Neural progenitor cell (in vitro differentiated cells): ENCODE data around the gene GUCD1. TPM values are rescaled to one million over a fixed set of nuclear protein-coding genes. Genes with fewer than 3 reads are reported as not detected.

ENCODE experiments used
- DNase-seq: peaks from one replicate; pipeline ENCODE4 v3.0.0-alpha.2; 2016; ENCODE audit warnings: low spot score
- H2AFZ ChIP-seq: fragments of 200-600 bp; sonication (generic); replicated peaks from 2 replicates; pipeline ENCODE4 v1.6.1; 2016; ENCODE audit warnings: antibody characterized with exemption
- H3F3A ChIP-seq: fragments of 200-600 bp; sonication (generic); 2 replicates; pipeline ENCODE4 v1.6.1; 2016; ENCODE audit warnings: antibody characterized with exemption, low read depth
- H3K27ac ChIP-seq: fragments of 200-600 bp; sonication (generic); 2 replicates; pipeline ENCODE4 v1.5.1; 2016; ENCODE audit warnings: mild to moderate bottlenecking
- H3K27me3 ChIP-seq: fragments of 200-600 bp; sonication (generic); 2 replicates; pipeline ENCODE4 v1.6.1; 2016; ENCODE audit warnings: mild to moderate bottlenecking, moderate library complexity
- H3K36me3 ChIP-seq: fragments of 200-600 bp; sonication (generic); 2 replicates; pipeline ENCODE4 v1.5.1; 2016
- H3K4me1 ChIP-seq: fragments of 200-600 bp; sonication (generic); 2 replicates; pipeline ENCODE4 v1.6.1; 2016; ENCODE audit warnings: mixed run types
- H3K4me2 ChIP-seq: fragments of 200-600 bp; sonication (generic); 2 replicates; pipeline ENCODE4 v1.6.1; 2016
- H3K4me3 ChIP-seq: fragments of 200-600 bp; sonication (generic); 2 replicates; pipeline ENCODE4 v1.5.1; 2016
- H3K79me2 ChIP-seq: fragments of 200-600 bp; sonication (generic); 2 replicates; pipeline ENCODE4 v1.6.1; 2016; ENCODE audit warnings: low read depth
- H3K9ac ChIP-seq: fragments of 200-600 bp; sonication (generic); 2 replicates; pipeline ENCODE4 v1.6.1; 2016
- H3K9me3 ChIP-seq: fragments of 200-600 bp; sonication (generic); 2 replicates; pipeline ENCODE4 v1.5.1; 2016; ENCODE audit warnings: low read depth
- H4K20me1 ChIP-seq: fragments of 200-600 bp; sonication (generic); 2 replicates; pipeline ENCODE4 v1.6.1; 2016; ENCODE audit warnings: low read depth
- H3K27ac Mint-ChIP-seq: 3 replicates; pipeline ENCODE4 v1.8.0; 2021; ENCODE audit warnings: mixed read lengths
- H3K27me3 Mint-ChIP-seq: 2 replicates; pipeline ENCODE4 v1.8.0; 2022; ENCODE audit warnings: low read depth, mild to moderate bottlenecking, inconsistent platforms, moderate library complexity, mixed read lengths; ENCODE audit not compliant: insufficient read depth
- H3K36me3 Mint-ChIP-seq: 3 replicates; pipeline ENCODE4 v1.8.0; 2021; ENCODE audit warnings: mixed read lengths
- H3K4me1 Mint-ChIP-seq: 3 replicates; pipeline ENCODE4 v1.8.0; 2021; ENCODE audit warnings: mixed read lengths
- H3K4me3 Mint-ChIP-seq: 3 replicates; pipeline ENCODE4 v1.8.0; 2021; ENCODE audit warnings: mild to moderate bottlenecking, moderate library complexity, mixed read lengths
- H3K9me3 Mint-ChIP-seq: 3 replicates; pipeline ENCODE4 v1.8.0; 2020; ENCODE audit warnings: mixed read lengths
- CTCF ChIP-seq: fragments of 200-600 bp; sonication (generic); IDR thresholded peaks from 2 replicates; pipeline ENCODE4 v1.5.1; 2017; ENCODE audit warnings: antibody characterized with exemption, mild to moderate bottlenecking
- EZH2 ChIP-seq: fragments of 200-600 bp; sonication (generic); IDR thresholded peaks from 2 replicates; pipeline ENCODE4 v1.6.1; 2017; ENCODE audit warnings: antibody characterized with exemption, mild to moderate bottlenecking, moderate library complexity
- EZH2phosphoT487 ChIP-seq: fragments of 200-600 bp; sonication (generic); IDR thresholded peaks from 2 replicates; pipeline ENCODE4 v1.6.1; 2017; ENCODE audit warnings: antibody characterized with exemption
- total RNA-seq: library from RNA; depleted of rRNA; stranded (reverse); fragments of >200 nt; gene quantifications from 2 replicates; pipeline ENCODE4 v1.2.3, GENCODE V29; 2015; ENCODE audit warnings: low replicate concordance

The GUCD1 gene
- total RNA-seq, 1 donor from 2014 or later, result 31.0 TPM

- Histone ChIP-seq H3K4me3 (no peak overlapping the region), H3K9ac (no peak overlapping the region), H3K27me3 (no peaks in the 10 kb centered on the region), H3K9me3 (no peaks in the 10 kb centered on the region), H2AFZ (no peak overlapping the region), H4K20me1 (no peaks in the 10 kb centered on the region), H3K79me2 (no peaks in the 10 kb centered on the region), H3K27ac (no peak overlapping the region), H3K4me1 (no peaks in the 10 kb centered on the region), H3K4me2 (no peak overlapping the region), H3F3A (peaks cover 17% of the 10 kb centered on the region), H3K36me3 (no peaks in the 10 kb centered on the region)
- Mint-ChIP-seq H3K27ac (peak overlapping the region; percentile 79), H3K4me3 (no peak overlapping the region), H3K9me3 (no peaks in the 10 kb centered on the region), H3K36me3 (no peaks in the 10 kb centered on the region), H3K4me1 (no peaks in the 10 kb centered on the region), H3K27me3 (peaks cover 2% of the 10 kb centered on the region)
- TF ChIP-seq CTCF (no peak), EZH2phosphoT487 (no peak), EZH2 (no peak)
- no peak for DNase-seq
Measured at GRCh38 chr22:24583221-24584165, 28.6 kb upstream of the GUCD1 start.

GRCh38 chr22:24582056-24582814 lies 27.3 kb upstream of the GUCD1 start:
- no peaks in the 10 kb centered on the region for H3K79me2 ChIP-seq
- H3K9me3 Mint-ChIP-seq, result no peaks in the 10 kb centered on the region
- no peaks in the 10 kb centered on the region for H4K20me1 ChIP-seq
- H3F3A ChIP-seq, result peaks cover 26% of the 10 kb centered on the region
- no peak overlapping the region for H3K4me3 ChIP-seq
- H3K4me3 Mint-ChIP-seq, result no peak overlapping the region
- H3K27me3 Mint-ChIP-seq, result peaks cover 2% of the 10 kb centered on the region
- H3K27ac Mint-ChIP-seq, result no peak overlapping the region
- H3K36me3 ChIP-seq, result no peaks in the 10 kb centered on the region
- H3K4me1 Mint-ChIP-seq, result no peaks in the 10 kb centered on the region
- H3K27ac ChIP-seq, result no peak overlapping the region
- H3K4me2 ChIP-seq, result no peak overlapping the region
- H3K27me3 ChIP-seq, result no peaks in the 10 kb centered on the region
- H3K9ac ChIP-seq, result no peak overlapping the region
- DNase-seq, result no peak
- no peaks in the 10 kb centered on the region for H3K9me3 ChIP-seq
- TF ChIP-seq EZH2phosphoT487 (no peak), CTCF (no peak), EZH2 (no peak)
- H3K4me1 ChIP-seq, result no peaks in the 10 kb centered on the region
- peaks cover 3% of the 10 kb centered on the region for H3K36me3 Mint-ChIP-seq
- no peak overlapping the region for H2AFZ ChIP-seq

GRCh38 chr22:24580276-24580675 lies 25.3 kb upstream of the GUCD1 start:
- no peak overlapping the region for H3K4me3 Mint-ChIP-seq
- no peak overlapping the region for H2AFZ ChIP-seq
- H3K9ac ChIP-seq, result no peak overlapping the region
- no peaks in the 10 kb centered on the region for H3K9me3 Mint-ChIP-seq
- peaks cover 2% of the 10 kb centered on the region for H3K27me3 Mint-ChIP-seq
- no peaks in the 10 kb centered on the region for H3K79me2 ChIP-seq
- H3K27me3 ChIP-seq, result no peaks in the 10 kb centered on the region
- no peaks in the 10 kb centered on the region for H3K9me3 ChIP-seq
- no peak overlapping the region for H3K27ac Mint-ChIP-seq
- TF ChIP-seq CTCF, result no peak
- no peak for TF ChIP-seq EZH2phosphoT487
- TF ChIP-seq EZH2, result no peak
- DNase-seq, result no peak
- H3K36me3 Mint-ChIP-seq, result peaks cover 7% of the 10 kb centered on the region
- H4K20me1 ChIP-seq, result no peaks in the 10 kb centered on the region
- no peaks in the 10 kb centered on the region for H3K4me1 Mint-ChIP-seq
- H3K4me1 ChIP-seq, result no peaks in the 10 kb centered on the region
- no peaks in the 10 kb centered on the region for H3K36me3 ChIP-seq
- no peak overlapping the region for H3K4me3 ChIP-seq
- H3F3A ChIP-seq, result peaks cover 32% of the 10 kb centered on the region
- no peak overlapping the region for H3K4me2 ChIP-seq
- no peak overlapping the region for H3K27ac ChIP-seq
